H1 (cell line): ENCODE measurements around the gene SNCAIP. TPM values are rescaled to one million over a fixed set of nuclear protein-coding genes. Genes with fewer than 3 reads are reported as not detected.

Source experiments
- CTCF ChIA-PET: fragments of 300-600 bp; sonication (Branson Sonifier 250); formaldehyde crosslinking; loops from one replicate; lab custom pipeline; 2021; ENCODE audit not compliant: partially characterized antibody; lab: Charles Lee
- POLR2A ChIA-PET: fragments of 300-600 bp; sonication (Branson Sonifier 250); formaldehyde crosslinking; loops from one replicate; lab custom pipeline; 2021; ENCODE audit warnings: inconsistent platforms; ENCODE audit not compliant: partially characterized antibody; lab: Charles Lee
- DNase-seq, 2 experiments: peaks; one replicate each; pipeline versions ENCODE4 v3.0.0 to v3.0.0-alpha.2; 2010 to 2022; ENCODE audit warnings: low spot score in 2 of 2, low read depth in 1 of 2, mixed read lengths in 1 of 2
- FAIRE-seq: peaks from 2 replicates; lab custom pipeline; 2011; peaks lifted over from hg19 to GRCh38; lab: Jason Lieb, UNC
- H2AFZ ChIP-seq: 2 replicates; pipeline ENCODE4 v1.8.1; 2012; ENCODE audit warnings: low read length, inconsistent platforms
- H2AK5ac ChIP-seq: 2 replicates; pipeline ENCODE4 v1.6.1; 2013; ENCODE audit warnings: low read depth, low read length
- H2BK120ac ChIP-seq: replicated peaks from 2 replicates; pipeline ENCODE3; 2013; ENCODE audit warnings: low read depth, low read length, inconsistent platforms
- H2BK12ac ChIP-seq: 2 replicates; pipeline ENCODE4 v1.6.1; 2013; ENCODE audit warnings: low read depth, low read length
- H2BK15ac ChIP-seq: 2 replicates; pipeline ENCODE4 v1.6.1; 2013; ENCODE audit warnings: low read length
- H2BK20ac ChIP-seq: 2 replicates; pipeline ENCODE4 v1.6.1; 2013; ENCODE audit warnings: low read length
- H2BK5ac ChIP-seq: 2 replicates; pipeline ENCODE4 v1.6.1; 2013; ENCODE audit warnings: low read depth, low read length
- H3K14ac ChIP-seq: 2 replicates; pipeline ENCODE4 v1.6.1; 2013; ENCODE audit warnings: inconsistent platforms; ENCODE audit not compliant: insufficient read length
- H3K18ac ChIP-seq: 2 replicates; pipeline ENCODE4 v1.6.1; 2013; ENCODE audit warnings: low read length; ENCODE audit errors: extremely low read depth
- H3K23ac ChIP-seq: 2 replicates; pipeline ENCODE4 v1.6.1; 2013; ENCODE audit warnings: inconsistent platforms; ENCODE audit not compliant: insufficient read length
- H3K23me2 ChIP-seq: 2 replicates; pipeline ENCODE4 v1.6.1; 2013; ENCODE audit warnings: low read depth, low read length
- H3K27ac ChIP-seq: 2 replicates; pipeline ENCODE4 v1.6.1; 2011; ENCODE audit warnings: low read depth, low read length, inconsistent platforms
- H3K27me3 ChIP-seq, 4 experiments: replicated peaks in 1 of 4; 1 replicate in 1 of 4; 2 replicates in 3 of 4; pipeline versions ENCODE4 v1.6.1 to v1.8.1; 2011 to 2013; ENCODE audit warnings: low read length in 3 of 4, mild to moderate bottlenecking in 3 of 4, inconsistent platforms in 2 of 4, mixed read lengths in 2 of 4, moderate library complexity in 1 of 4; ENCODE audit not compliant: control insufficient read depth in 3 of 4, insufficient read depth in 3 of 4; ENCODE audit errors: extremely low read depth in 1 of 4
- H3K36me3 ChIP-seq, 4 experiments: 2 replicates each; pipeline versions ENCODE4 v1.6.1 to v1.8.1; 2011 to 2013; ENCODE audit warnings: mild to moderate bottlenecking in 4 of 4, low read length in 3 of 4, moderate library complexity in 2 of 4, control low read depth in 1 of 4, inconsistent platforms in 1 of 4; ENCODE audit not compliant: insufficient read depth in 4 of 4, control insufficient read depth in 2 of 4
- H3K4ac ChIP-seq: replicated peaks from 2 replicates; pipeline ENCODE3; 2013; ENCODE audit warnings: low read length, low read depth, mixed read lengths, inconsistent platforms; ENCODE audit not compliant: insufficient read length
- H3K4me1 ChIP-seq, 4 experiments: replicated peaks in 1 of 4; 1 replicate in 1 of 4; 2 replicates in 3 of 4; pipeline versions ENCODE4 v1.6.1 to v1.8.1; 2011 to 2013; ENCODE audit warnings: low read length in 3 of 4, inconsistent platforms in 2 of 4, mixed read lengths in 1 of 4; ENCODE audit not compliant: insufficient read depth in 4 of 4, control insufficient read depth in 3 of 4
- H3K4me2 ChIP-seq, 2 experiments: 2 replicates each; pipeline versions ENCODE4 v1.6.1 to v1.8.1; 2011 to 2013; ENCODE audit warnings: low read depth in 2 of 2, low read length in 2 of 2, control low read depth in 1 of 2, inconsistent platforms in 1 of 2, mild to moderate bottlenecking in 1 of 2; ENCODE audit not compliant: insufficient read depth in 1 of 2
- H3K4me3 ChIP-seq, 4 experiments: fragments of 200-600, 300-600 bp in 1 of 4; sonication (generic), shearing (Covaris generic), sonication (Bioruptor Twin) in 1 of 4; 2 replicates each; pipeline versions ENCODE4 v1.5.1 to v1.8.1; 2011 to 2016; ENCODE audit warnings: low read length in 4 of 4, low read depth in 3 of 4, control low read depth in 2 of 4, inconsistent platforms in 2 of 4, mild to moderate bottlenecking in 2 of 4, mixed read lengths in 1 of 4, moderate library complexity in 1 of 4; ENCODE audit not compliant: insufficient read depth in 2 of 4; ENCODE audit errors: extremely low read depth in 1 of 4
- H3K56ac ChIP-seq: replicated peaks from 2 replicates; pipeline ENCODE3; 2013; ENCODE audit warnings: low read depth, mild to moderate bottlenecking, mixed read lengths, low read length, inconsistent platforms; ENCODE audit not compliant: insufficient read length
- H3K79me1 ChIP-seq: 2 replicates; pipeline ENCODE4 v1.6.1; 2013; ENCODE audit warnings: low read depth, low read length, control low read depth
- H3K79me2 ChIP-seq, 2 experiments: 2 replicates each; pipeline versions ENCODE4 v1.6.1 to v1.8.1; 2012 to 2013; ENCODE audit warnings: low read length in 2 of 2, mild to moderate bottlenecking in 2 of 2, inconsistent platforms in 1 of 2; ENCODE audit not compliant: insufficient read depth in 2 of 2, control insufficient read depth in 1 of 2
- H3K9ac ChIP-seq, 4 experiments: replicated peaks in 1 of 4; 1 replicate in 1 of 4; 2 replicates in 3 of 4; pipeline versions ENCODE4 v1.6.1 to v1.8.1; 2011 to 2013; ENCODE audit warnings: low read depth in 3 of 4, low read length in 3 of 4, control low read depth in 2 of 4, mild to moderate bottlenecking in 2 of 4, moderate library complexity in 2 of 4, inconsistent platforms in 1 of 4; ENCODE audit errors: extremely low read depth in 1 of 4
- H3K9me3 ChIP-seq, 2 experiments: 2 replicates each; pipeline versions ENCODE4 v1.6.1 to v1.8.1; 2012 to 2013; ENCODE audit warnings: mild to moderate bottlenecking in 2 of 2, moderate library complexity in 2 of 2, control low read depth in 1 of 2, inconsistent platforms in 1 of 2, low read depth in 1 of 2, low read length in 1 of 2, mixed read lengths in 1 of 2; ENCODE audit not compliant: insufficient read depth in 2 of 2
- H4K20me1 ChIP-seq, 2 experiments: replicated peaks in 1 of 2; 2 replicates each; pipeline versions ENCODE3 to v1.8.1; 2011 to 2013; ENCODE audit warnings: inconsistent platforms in 2 of 2, low read length in 2 of 2, mild to moderate bottlenecking in 1 of 2; ENCODE audit not compliant: insufficient read depth in 2 of 2, control insufficient read depth in 1 of 2
- H4K5ac ChIP-seq: 2 replicates; pipeline ENCODE4 v1.6.1; 2013; ENCODE audit warnings: low read length, low read depth, mixed read lengths, inconsistent platforms; ENCODE audit not compliant: insufficient read length
- H4K8ac ChIP-seq: 2 replicates; pipeline ENCODE4 v1.8.0; 2013; ENCODE audit warnings: mild to moderate bottlenecking, moderate library complexity, low read length, inconsistent platforms; ENCODE audit not compliant: insufficient read depth; ENCODE audit errors: extremely low read depth
- H4K91ac ChIP-seq: replicated peaks from 2 replicates; pipeline ENCODE3; 2013; ENCODE audit warnings: low read length, mixed read lengths, inconsistent platforms; ENCODE audit not compliant: insufficient read length
- BRCA1 ChIP-seq: IDR thresholded peaks from 2 replicates; pipeline ENCODE4 v1.6.1; 2012; ENCODE audit warnings: low read depth, low read length, improper control_type of control experiment
- CTBP2 ChIP-seq: IDR thresholded peaks from 2 replicates; pipeline ENCODE4 v1.7.0; 2011; ENCODE audit warnings: borderline replicate concordance, mild to moderate bottlenecking, moderate library complexity, mixed read lengths, low read length; ENCODE audit not compliant: insufficient read depth, insufficient read length
- JUND ChIP-seq: IDR thresholded peaks from 2 replicates; pipeline ENCODE4 v1.6.1; 2011; ENCODE audit warnings: mild to moderate bottlenecking, improper control_type of control experiment, low read length
- NRF1 ChIP-seq: IDR thresholded peaks from 2 replicates; pipeline ENCODE4 v1.6.1; 2011; ENCODE audit warnings: mild to moderate bottlenecking, low read depth, low read length, improper control_type of control experiment
- SP1 ChIP-seq: IDR thresholded peaks from 2 replicates; pipeline ENCODE4 v1.6.1; 2011; ENCODE audit warnings: low read depth, low read length
- TEAD4 ChIP-seq: IDR thresholded peaks from 2 replicates; pipeline ENCODE4 v1.6.1; 2012; ENCODE audit warnings: low read depth, low read length, inconsistent platforms, mixed read lengths
- WGBS, 2 experiments: shearing (Covaris generic) in 1 of 2; methylation state at CpG; one replicate each; pipeline versions ENCODE4 v1.1.6 to v1.1.7; 2013 to 2015; ENCODE audit warnings: low lambda C conversion rate in 2 of 2, mixed read lengths in 2 of 2, inconsistent platforms in 1 of 2, low coverage in 1 of 2, missing lambda C conversion rate in 1 of 2; ENCODE audit not compliant: insufficient replicate concordance in 2 of 2, insufficient coverage in 1 of 2, insufficient read length in 1 of 2; ENCODE audit errors: extremely low coverage in 1 of 2, missing lambda C conversion rate in 1 of 2; 5-methylcytosine and 5-hydroxymethylcytosine counted together
- polyA plus RNA-seq, 7 experiments: library from polyadenylated mRNA; depleted of rRNA in 3 of 7; stranded (reverse) in 5 of 7; unstranded in 2 of 7; fragments of >200 nt in 5 of 7; fragments of 200-250 nt in 2 of 7; gene quantifications; 1 replicate in 5 of 7; 2 replicates in 1 of 7; 4 replicates in 1 of 7; pipeline versions ENCODE4 v1.2.1 to v1.2.3, GENCODE V29; 2011 to 2013; ENCODE audit warnings: missing spikeins in 2 of 7, mixed read lengths in 2 of 7
- total RNA-seq: library from RNA; stranded (reverse); fragmentation: NEBNext Ultra II Directional; extraction: Animal tissue kit (Norgen Biotek cat#: 25700); gene quantifications from 2 replicates; pipeline ENCODE4 v1.2.1, GENCODE V29; 2021
- TF ChIP-seq, protein P1 (sequence below), 3 experiments: IDR thresholded peaks; 1 replicate in 2 of 3; 2 replicates in 1 of 3; pipeline versions ENCODE4 v1.5.1 to v1.6.1; 2011; ENCODE audit warnings: low read length in 3 of 3, mild to moderate bottlenecking in 3 of 3, inconsistent platforms in 2 of 3, low read depth in 1 of 3, moderate library complexity in 1 of 3; ENCODE audit not compliant: insufficient read depth in 1 of 3; ENCODE audit errors: control extremely low read depth in 1 of 3
- TF ChIP-seq, protein P2 (sequence below): IDR thresholded peaks from 2 replicates; pipeline ENCODE4 v1.6.1; 2012; ENCODE audit warnings: inconsistent platforms

The SNCAIP gene
- total and polyA plus RNA-seq, 2 of the 8 experiments (the other 6 are each of a cell fraction or from before 2014, with no cell fraction given), result 3.9 to 9.0 TPM

DNA sequence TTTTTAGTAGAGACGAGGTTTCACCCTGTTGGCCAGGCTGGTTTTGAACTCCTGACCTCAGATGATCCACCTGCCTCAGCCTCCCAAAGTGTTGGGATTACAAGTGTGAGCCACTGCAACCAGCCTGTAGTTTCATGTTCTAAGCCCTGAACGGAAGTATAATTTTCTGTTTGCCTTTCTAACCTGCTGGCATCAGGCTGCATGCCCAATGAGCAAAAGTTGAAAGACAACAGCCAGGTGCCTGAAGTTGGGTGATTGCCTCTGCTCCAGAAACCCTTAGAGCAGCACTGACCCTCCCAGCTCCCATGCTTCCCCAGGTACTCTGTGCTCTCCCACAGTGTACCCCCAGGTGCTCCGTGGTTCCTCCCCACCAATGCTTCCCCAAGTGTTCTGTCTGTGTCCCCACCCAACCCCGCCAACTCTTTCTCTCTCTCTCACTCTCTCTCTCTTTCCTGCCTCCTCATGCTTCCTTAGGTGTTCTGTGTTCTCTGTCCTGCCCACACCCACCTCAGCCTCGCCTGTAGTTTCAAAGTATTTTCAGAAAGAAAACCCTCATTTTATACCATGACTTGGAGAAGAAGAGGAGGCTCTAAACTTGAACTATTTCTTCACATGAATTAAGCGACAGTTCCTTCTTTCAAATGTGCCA is 145.3 kb downstream of the SNCAIP start:
- DNase-seq (no peak), FAIRE-seq (no peak)
- no peak overlapping the region for H2AFZ ChIP-seq
- ChIA-PET CTCF (interaction anchor here (0.6 to 3.4 kb wide), 11 partner anchors 11 to 659 kb away, joined by 3 to 25 read pairs (median 9); no protein-coding TSS in a partner anchor), POLR2A (interaction anchor here (1.4 kb wide), 1 partner anchor 15 kb away, joined by 3 read pairs; no protein-coding TSS in a partner anchor)
- H2BK120ac ChIP-seq, result no peak overlapping the region
- H3K79me1 ChIP-seq, result no peaks in the 10 kb centered on the region
- no peak overlapping the region for H3K4me3 ChIP-seq
- H3K23me2 ChIP-seq, result no peaks in the 10 kb centered on the region
- no peaks in the 10 kb centered on the region for H3K9me3 ChIP-seq
- H2AK5ac ChIP-seq, result no peak overlapping the region
- H3K79me2 ChIP-seq, result no peaks in the 10 kb centered on the region
- peak overlapping the region; percentile 92; the same call in 1 of the 2 replicates for H2BK20ac ChIP-seq
- no peak overlapping the region for H3K56ac ChIP-seq
- peak overlapping the region; percentile 23; the same call in 1 of the 2 replicates for H2BK12ac ChIP-seq
- H4K91ac ChIP-seq, result no peak overlapping the region
- no peak overlapping the region for H4K5ac ChIP-seq
- no peak overlapping the region for H3K14ac ChIP-seq
- 87% methylated on average over 6 of the region's 6 CpGs; no CpG with 5 or more reads in 1 of the 2 experiments for WGBS, 2 experiments
- H3K4ac ChIP-seq, result no peak overlapping the region
- H3K27me3 ChIP-seq, result no peaks in the 10 kb centered on the region
- TF ChIP-seq NRF1, result no peak
- TF ChIP-seq TEAD4, result no peak
- TF ChIP-seq CTBP2, result no peak
- TF ChIP-seq JUND, result no peak
- no peak for TF ChIP-seq SP1
- no peak for TF ChIP-seq BRCA1
- TF ChIP-seq, protein P1, sequence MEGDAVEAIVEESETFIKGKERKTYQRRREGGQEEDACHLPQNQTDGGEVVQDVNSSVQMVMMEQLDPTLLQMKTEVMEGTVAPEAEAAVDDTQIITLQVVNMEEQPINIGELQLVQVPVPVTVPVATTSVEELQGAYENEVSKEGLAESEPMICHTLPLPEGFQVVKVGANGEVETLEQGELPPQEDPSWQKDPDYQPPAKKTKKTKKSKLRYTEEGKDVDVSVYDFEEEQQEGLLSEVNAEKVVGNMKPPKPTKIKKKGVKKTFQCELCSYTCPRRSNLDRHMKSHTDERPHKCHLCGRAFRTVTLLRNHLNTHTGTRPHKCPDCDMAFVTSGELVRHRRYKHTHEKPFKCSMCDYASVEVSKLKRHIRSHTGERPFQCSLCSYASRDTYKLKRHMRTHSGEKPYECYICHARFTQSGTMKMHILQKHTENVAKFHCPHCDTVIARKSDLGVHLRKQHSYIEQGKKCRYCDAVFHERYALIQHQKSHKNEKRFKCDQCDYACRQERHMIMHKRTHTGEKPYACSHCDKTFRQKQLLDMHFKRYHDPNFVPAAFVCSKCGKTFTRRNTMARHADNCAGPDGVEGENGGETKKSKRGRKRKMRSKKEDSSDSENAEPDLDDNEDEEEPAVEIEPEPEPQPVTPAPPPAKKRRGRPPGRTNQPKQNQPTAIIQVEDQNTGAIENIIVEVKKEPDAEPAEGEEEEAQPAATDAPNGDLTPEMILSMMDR (IDR thresholded peaks at IDR 0.05; ENCODE audit: control extremely low read depth in 1 of 3, insufficient read depth in 1 of 3, low read depth in 1 of 3, low read length in 3 of 3), result no peak
- TF ChIP-seq, protein P2, sequence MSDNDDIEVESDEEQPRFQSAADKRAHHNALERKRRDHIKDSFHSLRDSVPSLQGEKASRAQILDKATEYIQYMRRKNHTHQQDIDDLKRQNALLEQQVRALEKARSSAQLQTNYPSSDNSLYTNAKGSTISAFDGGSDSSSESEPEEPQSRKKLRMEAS, result no peak
- H3K4me1 ChIP-seq, result no peaks in the 10 kb centered on the region
- no peak overlapping the region for H3K23ac ChIP-seq
- no peak overlapping the region; the same call in 1 of the 2 replicates for H2BK5ac ChIP-seq
- no peak overlapping the region for H3K27ac ChIP-seq
- H2BK15ac ChIP-seq, result no peak overlapping the region
- no peak overlapping the region for H4K8ac ChIP-seq
- no peak overlapping the region for H3K18ac ChIP-seq
- no peak overlapping the region for H3K4me2 ChIP-seq
- no peaks in the 10 kb centered on the region for H4K20me1 ChIP-seq
- no peaks in the 10 kb centered on the region for H3K36me3 ChIP-seq
- H3K9ac ChIP-seq, result no peak overlapping the region
